Activated naive CD4-positive, alpha-beta T cell treated with anti-CD3 and anti-CD28 coated beads for 36 hours (primary cell): ENCODE results near the gene PLD1. TPM values are rescaled to one million over a fixed set of nuclear protein-coding genes. Genes with fewer than 3 reads are reported as not detected.

ENCODE experiments used
- CTCF ChIA-PET: fragments of 350-600 bp; sonication (Branson Sonifier 250); formaldehyde crosslinking; loops from one replicate; lab custom pipeline; 2021; ENCODE audit warnings: antibody characterized with exemption; lab: Charles Lee
- DNase-seq: peaks from one replicate; pipeline ENCODE4 v3.0.0-alpha.2; 2020
- H3K27ac Mint-ChIP-seq: one replicate; pipeline ENCODE4 v1.8.0; 2021; ENCODE audit warnings: mild to moderate bottlenecking, mixed read lengths
- H3K27me3 Mint-ChIP-seq: one replicate; pipeline ENCODE4 v1.8.0; 2021; ENCODE audit warnings: low read depth, mixed read lengths
- H3K36me3 Mint-ChIP-seq: one replicate; pipeline ENCODE4 v1.8.0; 2021; ENCODE audit warnings: low read depth, mixed read lengths
- H3K4me1 Mint-ChIP-seq: one replicate; pipeline ENCODE4 v1.8.0; 2021; ENCODE audit warnings: low read depth, mixed read lengths
- H3K4me3 Mint-ChIP-seq: one replicate; pipeline ENCODE4 v1.8.0; 2021; ENCODE audit warnings: mild to moderate bottlenecking, moderate library complexity, mixed read lengths
- H3K9me3 Mint-ChIP-seq: one replicate; pipeline ENCODE4 v1.8.0; 2021; ENCODE audit warnings: mixed read lengths
- intact Hi-C: fragments of 100-400 bp; cut with micrococcal nuclease; formaldehyde crosslinking; loops from one replicate; pipeline ENCODE4 v1.15.1; 2023
- total RNA-seq, 2 experiments: library from RNA; stranded (reverse); gene quantifications; one replicate each; pipeline ENCODE4 v1.2.3, GENCODE V29; 2021

PLD1 gene
- total RNA-seq, 2 experiments from 2014 or later = 0.25 TPM; not detected in 1

- Mint-ChIP-seq H3K9me3 (no peaks in the 10 kb centered on the region), H3K27me3 (peaks cover 2% of the 10 kb centered on the region), H3K4me1 (peaks cover 18% of the 10 kb centered on the region), H3K36me3 (no peaks in the 10 kb centered on the region), H3K4me3 (no peak overlapping the region), H3K27ac (no peak overlapping the region)
- no peak for DNase-seq
- CTCF ChIA-PET = no interaction called here
- intact Hi-C loops = loop anchor here (1.0 to 2.0 kb wide), 7 partner anchors 31 to 905 kb away; partner anchors contain the start of genes ECT2 and FNDC3B
Measured at GRCh38 chr3:171845481-171846284, 35.4 kb upstream of the PLD1 start.

DNA sequence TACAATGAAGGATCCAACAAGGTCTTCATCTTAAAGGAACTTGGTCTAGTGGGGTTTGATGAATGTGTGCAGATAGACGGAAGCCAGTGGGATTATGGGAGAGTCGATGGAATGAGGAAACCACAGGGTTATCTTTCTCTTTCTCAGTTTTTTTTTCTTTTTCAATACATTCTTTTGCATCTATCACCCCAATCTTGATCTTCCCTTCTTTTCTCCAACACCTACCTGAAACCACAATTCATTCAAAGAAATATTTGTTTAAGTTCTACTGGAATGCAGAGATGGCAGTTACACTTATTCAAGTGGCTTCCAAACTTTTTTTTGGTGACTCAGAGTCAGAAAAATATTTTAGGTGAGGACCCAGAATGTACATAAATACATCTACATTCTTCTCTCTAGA, 34.6 kb upstream of the PLD1 start:
- H3K4me1 Mint-ChIP-seq = peaks cover 18% of the 10 kb centered on the region
- CTCF ChIA-PET = no interaction called here
- peaks cover 5% of the 10 kb centered on the region for H3K27me3 Mint-ChIP-seq
- H3K4me3 Mint-ChIP-seq = no peak overlapping the region
- H3K9me3 Mint-ChIP-seq = no peaks in the 10 kb centered on the region
- DNase-seq = no peak
- H3K27ac Mint-ChIP-seq = no peak overlapping the region
- intact Hi-C loops = no loop called here
- no peaks in the 10 kb centered on the region for H3K36me3 Mint-ChIP-seq

- Mint-ChIP-seq H3K4me1 (peaks cover 18% of the 10 kb centered on the region), H3K27ac (no peak within 1 kb of the TSS), H3K9me3 (no peaks in the 10 kb centered on the region), H3K4me3 (no peak within 1 kb of the TSS), H3K27me3 (peaks cover 8% of the 10 kb centered on the region), H3K36me3 (no peaks in the 10 kb centered on the region)
- CTCF ChIA-PET = interaction anchor here (0.6 kb wide), 1 partner anchor 160 kb away, joined by 4 read pairs; no protein-coding TSS in a partner anchor
- intact Hi-C loops = no loop called here
- no peak for DNase-seq
Measured at GRCh38 chr3:171842864-171843518, 32.7 kb upstream of the PLD1 start, which contains the start of gene TMEM212. TSS of gene TMEM212 (plus strand) at chr3:171843349. CDS start at chr3:171843384, 35 bp downstream.

- Mint-ChIP-seq H3K36me3 (no peaks in the 10 kb centered on the region), H3K4me3 (no peak overlapping the region), H3K4me1 (peaks cover 7% of the 10 kb centered on the region), H3K9me3 (no peaks in the 10 kb centered on the region), H3K27me3 (peaks cover 8% of the 10 kb centered on the region), H3K27ac (no peak overlapping the region)
- CTCF ChIA-PET = no interaction called here
- intact Hi-C loops = no loop called here
- DNase-seq = no peak
Measured at GRCh38 chr3:171841620-171842000, 31.3 kb upstream of the PLD1 start.

DNA sequence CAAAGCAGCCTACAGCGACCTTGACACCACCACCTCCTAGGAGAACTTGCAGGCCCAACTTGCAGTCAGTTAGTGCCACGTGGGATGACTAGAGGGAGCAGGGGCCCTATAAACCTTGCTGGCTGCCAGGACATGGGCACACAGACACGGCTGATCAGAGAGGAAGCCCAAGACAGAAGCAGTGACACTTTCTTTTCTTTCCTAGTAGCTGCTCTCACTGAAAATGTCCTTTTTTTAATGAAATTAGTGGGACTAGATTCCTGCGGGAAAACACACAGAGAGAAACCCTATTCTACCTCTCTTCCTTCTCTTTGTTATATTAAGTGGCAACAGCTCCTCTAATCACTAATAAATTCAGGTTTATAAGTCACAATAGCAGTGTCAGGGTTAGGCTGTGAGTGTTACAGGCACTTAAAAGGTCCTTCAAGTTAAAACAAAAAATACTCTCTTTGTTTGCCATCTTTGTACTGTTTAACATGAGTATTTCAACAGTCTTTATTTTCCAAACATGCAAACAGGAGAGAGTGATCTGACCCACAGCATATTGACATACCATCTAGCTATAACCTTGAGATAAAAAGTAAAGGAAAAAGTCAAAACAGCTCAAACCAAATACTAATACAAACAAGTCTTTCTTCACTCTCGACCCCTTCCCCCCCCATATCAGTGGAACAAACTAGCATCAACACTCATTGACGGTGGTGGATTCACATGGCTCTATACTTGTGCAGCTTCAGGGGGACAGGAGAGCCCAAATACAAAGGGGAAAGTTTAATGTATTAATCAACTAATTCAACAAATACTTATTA, 30.7 kb upstream of the PLD1 start:
- Mint-ChIP-seq H3K36me3 (no peaks in the 10 kb centered on the region), H3K9me3 (no peaks in the 10 kb centered on the region), H3K4me1 (peaks cover 3% of the 10 kb centered on the region), H3K27ac (no peak overlapping the region), H3K4me3 (no peak overlapping the region), H3K27me3 (peaks cover 8% of the 10 kb centered on the region)
- intact Hi-C loops = no loop called here
- CTCF ChIA-PET = interaction anchor here (1.4 kb wide), 1 partner anchor 491 kb away, joined by 3 read pairs; no protein-coding TSS in a partner anchor
- DNase-seq = no peak

GRCh38 chr3:171840445-171840810, 30.1 kb upstream of the PLD1 start:
- no peaks in the 10 kb centered on the region for H3K36me3 Mint-ChIP-seq
- no peaks in the 10 kb centered on the region for H3K9me3 Mint-ChIP-seq
- intact Hi-C loops = no loop called here
- CTCF ChIA-PET = interaction anchor here (0.6 to 1.4 kb wide), 2 partner anchors 11 to 492 kb away, joined by 3 read pairs; no protein-coding TSS in a partner anchor
- peaks cover 8% of the 10 kb centered on the region for H3K27me3 Mint-ChIP-seq
- no peak overlapping the region for H3K4me3 Mint-ChIP-seq
- no peak for DNase-seq
- no peak overlapping the region for H3K27ac Mint-ChIP-seq
- H3K4me1 Mint-ChIP-seq = no peaks in the 10 kb centered on the region

DNA sequence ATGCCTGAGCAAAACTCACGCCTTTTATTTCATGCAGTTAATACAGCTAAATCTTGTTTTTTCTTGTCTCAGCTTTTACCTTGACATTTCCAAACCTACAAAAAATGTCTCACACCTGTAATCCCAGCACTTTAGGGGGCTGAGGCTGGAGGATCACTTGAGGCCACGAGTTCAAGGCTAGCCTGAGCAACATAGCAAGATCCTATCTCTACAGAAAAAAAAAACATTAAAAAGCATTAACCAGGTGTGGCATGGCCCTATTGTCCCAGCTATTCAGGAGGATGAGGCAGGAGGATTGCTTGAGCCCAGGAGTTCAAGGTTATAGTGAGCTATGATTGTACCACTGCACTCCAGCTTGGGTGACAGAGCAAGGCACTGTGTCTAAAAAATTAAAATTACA, 29.0 kb upstream of the PLD1 start:
- H3K27me3 Mint-ChIP-seq = peaks cover 8% of the 10 kb centered on the region

GRCh38 chr3:171838218-171838720, 28.0 kb upstream of the PLD1 start:
- intact Hi-C loops = no loop called here
- Mint-ChIP-seq H3K4me1 (no peaks in the 10 kb centered on the region), H3K4me3 (no peak overlapping the region), H3K27me3 (peaks cover 8% of the 10 kb centered on the region), H3K27ac (no peak overlapping the region), H3K36me3 (no peaks in the 10 kb centered on the region), H3K9me3 (no peaks in the 10 kb centered on the region)
- CTCF ChIA-PET = interaction anchor here (0.6 to 1.0 kb wide), 2 partner anchors 9 to 11 kb away, joined by 3 read pairs; no protein-coding TSS in a partner anchor
- no peak for DNase-seq

More for the DNA sequence above, 29.0 kb upstream of the PLD1 start:
- Mint-ChIP-seq H3K36me3 (no peaks in the 10 kb centered on the region), H3K27ac (no peak overlapping the region), H3K4me1 (no peaks in the 10 kb centered on the region), H3K4me3 (no peak overlapping the region), H3K9me3 (no peaks in the 10 kb centered on the region)
- intact Hi-C loops = no loop called here
- CTCF ChIA-PET = interaction anchor here (1.0 kb wide), 1 partner anchor 10 kb away, joined by 3 read pairs; no protein-coding TSS in a partner anchor
- no peak for DNase-seq

GRCh38 chr3:171837698-171838097, 27.4 kb upstream of the PLD1 start:
- DNase-seq = no peak
- CTCF ChIA-PET = interaction anchor here (0.6 kb wide), 1 partner anchor 11 kb away, joined by 3 read pairs; no protein-coding TSS in a partner anchor
- H3K27ac Mint-ChIP-seq = no peak overlapping the region
- H3K27me3 Mint-ChIP-seq = peaks cover 8% of the 10 kb centered on the region
- intact Hi-C loops = no loop called here
- H3K36me3 Mint-ChIP-seq = no peaks in the 10 kb centered on the region
- H3K4me3 Mint-ChIP-seq = no peak overlapping the region
- no peaks in the 10 kb centered on the region for H3K4me1 Mint-ChIP-seq
- H3K9me3 Mint-ChIP-seq = no peaks in the 10 kb centered on the region

- H3K9me3 Mint-ChIP-seq = no peaks in the 10 kb centered on the region
- no peaks in the 10 kb centered on the region for H3K4me1 Mint-ChIP-seq
- DNase-seq = no peak
- peaks cover 8% of the 10 kb centered on the region for H3K27me3 Mint-ChIP-seq
- no peak overlapping the region for H3K4me3 Mint-ChIP-seq
- intact Hi-C loops = no loop called here
- CTCF ChIA-PET = no interaction called here
- no peaks in the 10 kb centered on the region for H3K36me3 Mint-ChIP-seq
- no peak overlapping the region for H3K27ac Mint-ChIP-seq
Measured at GRCh38 chr3:171836855-171837254, 26.6 kb upstream of the PLD1 start.

- Mint-ChIP-seq H3K27me3 (peaks cover 5% of the 10 kb centered on the region), H3K27ac (no peak overlapping the region), H3K36me3 (no peaks in the 10 kb centered on the region), H3K4me3 (no peak overlapping the region), H3K9me3 (no peaks in the 10 kb centered on the region), H3K4me1 (no peaks in the 10 kb centered on the region)
- CTCF ChIA-PET = interaction anchor here (0.5 to 1.1 kb wide), 3 partner anchors 22 to 1447 kb away, joined by 3 to 5 read pairs (median 4); no protein-coding TSS in a partner anchor
- no peak for DNase-seq
- intact Hi-C loops = loop anchor here (2.0 kb wide), 2 partner anchors 189 to 505 kb away; no protein-coding TSS in a partner anchor
Measured at GRCh38 chr3:171835613-171836012, 25.3 kb upstream of the PLD1 start.
